ENCODE data around the gene PDE6B. TPM values are rescaled to one million over a fixed set of nuclear protein-coding genes. Genes with fewer than 3 reads are reported as not detected.

Gene PDE6B
- total RNA-seq, 1 experiment from 2014 or later: 0.18 TPM

DNA sequence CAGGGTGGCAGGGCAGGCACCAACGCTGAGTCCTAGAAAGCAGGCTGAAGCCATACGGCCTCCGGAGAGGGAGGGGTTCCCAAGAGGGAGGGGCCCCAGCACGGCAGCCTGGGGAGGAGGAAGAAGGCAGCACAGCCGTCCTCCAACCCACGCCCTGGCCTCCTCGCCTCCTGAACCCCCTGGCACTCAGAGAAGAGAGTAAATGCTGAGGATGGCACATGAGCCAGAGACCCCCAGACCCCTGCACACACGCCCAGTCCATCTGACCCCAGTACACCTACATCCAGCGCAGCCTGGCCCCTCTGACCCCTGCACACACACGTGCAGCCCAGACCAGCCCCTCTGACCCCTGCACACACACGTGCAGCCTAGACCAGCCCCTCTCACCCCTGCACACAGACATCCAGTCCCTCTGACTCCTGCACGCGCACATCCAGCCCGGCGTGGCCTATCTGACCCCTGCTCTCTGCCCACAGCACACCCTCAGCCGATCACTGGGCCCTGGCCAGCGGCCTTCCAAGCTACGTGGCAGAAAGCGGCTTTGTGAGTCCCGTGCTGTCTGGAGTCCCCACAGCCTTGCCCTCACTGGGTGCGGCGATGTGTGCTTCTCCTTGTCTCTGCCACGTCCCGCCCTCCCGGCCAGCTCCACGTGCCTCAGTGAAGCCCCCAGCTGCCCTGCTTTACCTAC is 30.2 kb downstream of the PDE6B start:
- no peak for DNase-seq (ENCODE audit: low read depth)

GRCh38 chr4:656436-657337 is 31.3 kb downstream of the PDE6B start:
- no peak for DNase-seq (ENCODE audit: low read depth)

- DNase-seq (ENCODE audit: low read depth): no peak
These were observed 32.0 kb downstream of the PDE6B start for GRCh38 chr4:657338-657833.

GRCh38 chr4:657834-658667 is 32.7 kb downstream of the PDE6B start:
- DNase-seq (ENCODE audit: low read depth): no peak

DNA sequence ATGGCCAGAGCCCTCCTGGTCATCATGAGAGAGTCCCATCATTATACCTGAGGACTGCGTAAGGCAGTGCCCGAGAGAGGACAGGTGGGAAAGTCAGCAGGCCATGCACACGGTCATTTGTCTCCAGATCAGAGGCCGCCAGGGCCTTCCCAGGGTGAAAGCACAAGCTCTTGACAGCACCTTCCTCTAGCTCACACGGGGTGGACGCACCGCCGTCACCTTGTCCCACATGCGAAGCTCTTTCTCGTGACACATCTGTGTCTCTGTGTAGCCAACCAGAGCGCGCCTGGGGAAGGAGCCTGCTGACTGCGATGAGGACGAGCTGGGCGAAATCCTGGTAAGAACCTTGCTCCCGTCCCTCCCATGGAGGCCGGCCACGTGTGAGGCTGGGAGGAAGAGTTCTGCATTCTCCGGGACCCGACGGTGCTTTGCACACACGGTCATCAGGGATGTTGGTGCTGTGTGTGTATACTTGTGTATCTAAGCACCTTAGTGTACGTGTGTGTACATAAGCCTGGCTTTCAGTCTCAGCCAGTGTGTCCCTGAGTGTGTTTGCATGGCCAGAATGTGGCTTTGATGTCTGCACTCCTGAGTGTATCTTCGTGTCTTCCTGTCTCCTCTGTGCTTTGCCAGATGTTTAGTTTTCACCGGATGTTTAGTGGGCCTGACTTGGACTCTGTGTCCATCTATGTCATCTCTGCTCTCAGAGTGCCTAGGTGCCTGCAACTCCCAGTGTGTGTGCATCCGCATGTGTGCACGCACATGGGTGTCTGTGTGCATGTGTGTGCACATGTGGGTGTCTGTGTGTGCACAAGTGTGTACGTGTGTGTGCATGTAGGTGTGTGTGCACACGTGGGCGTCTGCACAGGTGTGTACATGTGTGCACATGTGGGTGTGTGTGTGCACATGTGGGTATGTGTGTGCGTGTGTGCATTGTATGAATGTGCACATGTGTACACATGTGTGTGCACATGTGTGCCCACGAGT is 33.6 kb downstream of the PDE6B start:
- no peak for DNase-seq (ENCODE audit: low read depth)

- DNase-seq (ENCODE audit: low read depth): no peak
These were observed 34.5 kb downstream of the PDE6B start for GRCh38 chr4:659851-660250.

- no peak for DNase-seq (ENCODE audit: low read depth)
These were observed 35.0 kb downstream of the PDE6B start for GRCh38 chr4:660401-660800.

DNA sequence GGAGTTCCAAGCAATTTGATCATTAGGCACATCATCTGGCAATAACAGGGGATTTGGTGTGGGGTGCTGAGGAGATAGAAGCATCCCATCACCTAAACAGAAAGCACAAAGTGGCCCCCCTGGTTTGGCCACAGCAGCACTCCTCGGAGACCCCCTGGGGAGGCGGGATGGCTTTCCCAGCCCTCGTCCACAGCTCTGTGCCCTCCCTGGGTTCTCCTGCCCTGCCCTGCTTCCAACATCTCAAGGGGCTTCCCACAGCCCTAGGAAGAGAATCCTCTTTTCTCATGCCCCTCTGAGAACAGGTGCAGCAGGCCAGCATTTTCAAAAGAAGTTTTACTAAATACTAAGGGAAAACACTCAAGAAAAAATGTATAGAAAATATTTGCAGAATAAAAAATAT is 35.9 kb downstream of the PDE6B start:
- DNase-seq (ENCODE audit: low read depth): no peak

- DNase-seq (ENCODE audit: low read depth): no peak
These were observed 36.7 kb downstream of the PDE6B start for GRCh38 chr4:661881-662761.

DNA sequence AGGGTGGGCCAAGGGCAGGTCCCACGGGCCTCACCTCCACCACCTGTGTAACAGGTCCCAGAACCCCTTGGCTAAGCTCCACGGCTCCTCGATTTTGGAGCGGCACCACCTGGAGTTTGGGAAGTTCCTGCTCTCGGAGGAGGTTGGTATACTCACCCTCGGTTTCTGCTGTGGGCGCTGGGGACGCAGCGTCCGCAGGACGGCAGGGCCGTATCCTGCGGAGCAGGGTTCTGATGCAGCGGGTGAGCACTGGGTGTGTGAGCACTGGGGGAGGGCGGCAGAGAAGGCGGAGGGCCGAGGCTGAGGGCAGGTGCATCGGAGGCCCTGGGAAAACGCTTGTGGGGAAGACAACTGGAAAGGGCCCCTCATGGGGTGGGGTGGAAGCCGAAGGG is 37.7 kb downstream of the PDE6B start:
- no peak for DNase-seq (ENCODE audit: low read depth)

DNA sequence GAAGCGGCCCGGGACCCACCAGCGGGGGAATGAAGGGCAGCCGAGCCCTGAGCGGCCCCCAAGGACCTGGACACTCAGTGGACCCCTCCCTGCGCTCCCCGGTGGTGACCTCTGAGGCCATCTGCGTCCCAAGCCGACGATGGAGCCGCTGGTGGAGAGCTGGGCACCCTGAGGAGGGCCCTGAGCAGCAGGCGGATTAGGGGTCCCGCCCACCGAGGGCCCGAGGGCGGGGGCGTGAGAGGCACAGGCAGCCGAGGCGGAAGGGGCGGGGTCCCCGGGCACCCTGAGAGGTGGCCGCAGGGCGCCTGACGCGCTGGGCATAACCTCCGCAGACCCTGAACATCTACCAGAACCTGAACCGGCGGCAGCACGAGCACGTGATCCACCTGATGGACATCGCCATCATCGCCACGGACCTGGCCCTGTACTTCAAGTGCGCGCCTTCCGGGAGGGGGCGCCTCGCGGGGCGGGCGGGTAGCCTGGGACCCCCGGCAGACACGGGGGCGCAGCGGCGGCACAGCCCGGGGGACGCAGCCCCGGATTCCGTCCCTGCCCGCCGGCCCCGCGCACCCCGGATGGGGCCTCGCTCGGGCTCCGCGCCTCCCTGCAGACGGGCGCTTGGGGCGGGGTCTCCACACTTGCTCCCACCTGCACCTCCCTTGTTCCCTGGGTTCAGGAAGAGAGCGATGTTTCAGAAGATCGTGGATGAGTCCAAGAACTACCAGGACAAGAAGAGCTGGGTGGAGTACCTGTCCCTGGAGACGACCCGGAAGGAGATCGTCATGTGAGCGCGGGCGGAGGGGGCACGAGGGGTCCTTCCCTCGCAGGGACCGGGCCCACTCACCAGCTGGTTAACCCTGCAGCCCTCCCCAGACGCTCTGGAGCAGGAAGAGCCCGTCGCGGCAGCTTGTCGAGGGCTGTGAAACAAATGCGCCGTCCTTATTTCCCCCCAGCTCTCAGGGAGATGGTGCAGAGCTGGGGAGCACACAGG is 38.4 kb downstream of the PDE6B start:
- DNase-seq (ENCODE audit: low read depth): no peak

- no peak for DNase-seq (ENCODE audit: low read depth)
These were observed 39.4 kb downstream of the PDE6B start for GRCh38 chr4:664713-665231.

GRCh38 chr4:665381-665750 is 40.0 kb downstream of the PDE6B start:
- DNase-seq (ENCODE audit: low read depth): no peak

DNA sequence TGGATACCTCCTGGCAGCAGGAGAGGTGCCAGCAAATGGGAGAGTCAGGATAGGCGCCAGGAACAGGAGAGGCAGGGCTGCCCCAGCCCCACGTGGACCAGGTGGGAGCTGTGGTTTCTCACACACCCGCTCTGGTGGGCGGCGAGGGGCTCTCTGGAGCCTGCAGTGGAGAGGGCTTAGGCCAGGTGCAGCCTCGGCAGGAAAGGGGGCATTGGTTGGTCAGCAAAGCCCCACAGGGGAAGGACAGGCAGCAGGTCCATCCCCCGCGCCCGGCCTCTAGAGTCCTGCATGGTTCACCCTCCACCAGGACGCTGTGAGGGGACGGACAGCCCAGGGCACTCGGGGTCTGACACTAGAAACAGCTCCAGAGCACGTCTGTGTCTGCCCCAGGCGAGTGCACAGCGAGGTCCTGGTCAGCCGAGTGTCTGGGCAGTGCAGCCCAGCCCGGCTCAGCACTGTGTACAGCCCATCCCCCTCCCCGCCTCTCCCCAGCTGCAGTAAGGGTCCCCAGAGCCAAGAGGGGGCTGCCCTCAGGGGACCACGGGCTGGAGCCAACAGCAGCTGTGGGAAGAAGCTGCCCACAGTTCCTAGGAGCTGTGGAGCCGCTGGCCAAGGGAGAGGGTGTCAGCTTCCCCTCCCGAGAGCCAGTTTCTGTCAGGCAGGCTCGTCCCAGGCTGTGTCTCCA is 40.5 kb downstream of the PDE6B start:
- no peak for DNase-seq (ENCODE audit: low read depth)

- DNase-seq (ENCODE audit: low read depth): no peak
These were observed 41.0 kb downstream of the PDE6B start for GRCh38 chr4:666436-666810.

DNA sequence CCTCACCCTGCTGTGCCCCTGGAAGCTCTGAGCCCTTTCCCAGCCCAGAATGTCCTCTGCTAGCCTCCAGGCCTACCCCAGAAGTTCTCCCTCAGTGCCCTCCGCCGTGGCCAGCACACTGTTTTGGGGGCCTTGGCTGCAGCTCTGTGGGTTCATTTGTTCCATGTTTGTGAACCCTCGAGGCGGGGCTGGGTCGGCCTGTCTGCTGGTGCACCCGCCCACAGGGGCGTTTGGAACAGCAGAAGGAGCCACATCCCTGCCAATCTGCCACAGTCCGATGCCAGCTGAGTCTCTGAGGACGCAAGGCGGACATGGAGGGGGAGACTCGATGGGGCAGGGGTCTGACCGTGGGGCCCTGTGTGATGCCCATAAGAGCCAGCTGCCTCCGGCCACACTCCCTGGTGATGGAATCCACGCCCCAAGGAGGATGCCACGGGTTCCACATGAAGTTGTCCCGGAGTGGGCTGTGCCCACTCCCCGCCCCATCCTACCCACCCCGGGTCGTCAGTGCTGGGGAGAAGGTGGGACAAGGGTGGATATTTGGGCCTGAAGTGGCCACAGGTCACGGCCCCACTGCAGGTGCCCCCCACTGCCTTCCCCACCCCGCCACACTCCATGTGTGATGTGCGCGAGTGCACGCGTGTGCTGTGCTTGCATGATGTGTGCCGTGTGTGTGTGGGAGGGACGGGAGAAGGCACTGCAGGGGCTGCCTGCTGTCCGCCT is 41.6 kb downstream of the PDE6B start:
- no peak for DNase-seq (ENCODE audit: low read depth)

- DNase-seq (ENCODE audit: low read depth): no peak
These were observed 42.2 kb downstream of the PDE6B start for GRCh38 chr4:667545-667925.

Measured in HT1080 (cell line).